Right lung (tissue), 10 donors: Measurements from ENCODE around the gene EDAR. TPM values are rescaled to one million over a fixed set of nuclear protein-coding genes. Genes with fewer than 3 reads are reported as not detected.

Experiments
- DNase-seq, 2 donors: peaks; one replicate each; pipeline ENCODE4 v3.0.0-alpha.2; 2013
- long read RNA-seq, 8 donors: transcript quantifications; one replicate each; lab custom pipeline, GENCODE V29; 2026
- polyA plus RNA-seq, 5 donors: library from polyadenylated mRNA; unstranded; fragments of 120-200 nt; gene quantifications; one replicate each; pipeline versions ENCODE4 v1.2.1 to v1.2.3, GENCODE V29; 2013; ENCODE audit warnings: inconsistent platforms in 1 of 5, low replicate concordance in 1 of 5; ENCODE audit not compliant: insufficient read length in 5 of 5, insufficient read depth in 1 of 5

Gene EDAR
- 1 to 10 TPM; 4.3 to 7.2 (median 6.2) TPM for polyA plus RNA-seq
- long read RNA-seq, donor 1, full-length matches to known transcripts: 1 of 1 reads
- long read RNA-seq, donor 1, partial matches to known transcripts: 0 of 1 reads
- long read RNA-seq, donor 1, other reads (novel, unspliced or antisense): 0 of 1 reads
- long read RNA-seq, donor 2: 0 reads
- long read RNA-seq, donor 3, full-length matches to known transcripts: 1 of 1 reads
- long read RNA-seq, donor 3, partial matches to known transcripts: 0 of 1 reads
- long read RNA-seq, donor 3, other reads (novel, unspliced or antisense): 0 of 1 reads
- long read RNA-seq, donor 4, full-length matches to known transcripts: 1 of 1 reads
- long read RNA-seq, donor 4, partial matches to known transcripts: 0 of 1 reads
- long read RNA-seq, donor 4, other reads (novel, unspliced or antisense): 0 of 1 reads
- long read RNA-seq, donor 5, full-length matches to known transcripts: 2 of 2 reads
- long read RNA-seq, donor 5, partial matches to known transcripts: 0 of 2 reads
- long read RNA-seq, donor 5, other reads (novel, unspliced or antisense): 0 of 2 reads
- long read RNA-seq, donor 6, full-length matches to known transcripts: 1 of 1 reads
- long read RNA-seq, donor 6, partial matches to known transcripts: 0 of 1 reads
- long read RNA-seq, donor 6, other reads (novel, unspliced or antisense): 0 of 1 reads
- long read RNA-seq, donor 7, full-length matches to known transcripts: 2 of 2 reads
- long read RNA-seq, donor 7, partial matches to known transcripts: 0 of 2 reads
- long read RNA-seq, donor 7, other reads (novel, unspliced or antisense): 0 of 2 reads
- long read RNA-seq, donor 8: 0 reads

DNA sequence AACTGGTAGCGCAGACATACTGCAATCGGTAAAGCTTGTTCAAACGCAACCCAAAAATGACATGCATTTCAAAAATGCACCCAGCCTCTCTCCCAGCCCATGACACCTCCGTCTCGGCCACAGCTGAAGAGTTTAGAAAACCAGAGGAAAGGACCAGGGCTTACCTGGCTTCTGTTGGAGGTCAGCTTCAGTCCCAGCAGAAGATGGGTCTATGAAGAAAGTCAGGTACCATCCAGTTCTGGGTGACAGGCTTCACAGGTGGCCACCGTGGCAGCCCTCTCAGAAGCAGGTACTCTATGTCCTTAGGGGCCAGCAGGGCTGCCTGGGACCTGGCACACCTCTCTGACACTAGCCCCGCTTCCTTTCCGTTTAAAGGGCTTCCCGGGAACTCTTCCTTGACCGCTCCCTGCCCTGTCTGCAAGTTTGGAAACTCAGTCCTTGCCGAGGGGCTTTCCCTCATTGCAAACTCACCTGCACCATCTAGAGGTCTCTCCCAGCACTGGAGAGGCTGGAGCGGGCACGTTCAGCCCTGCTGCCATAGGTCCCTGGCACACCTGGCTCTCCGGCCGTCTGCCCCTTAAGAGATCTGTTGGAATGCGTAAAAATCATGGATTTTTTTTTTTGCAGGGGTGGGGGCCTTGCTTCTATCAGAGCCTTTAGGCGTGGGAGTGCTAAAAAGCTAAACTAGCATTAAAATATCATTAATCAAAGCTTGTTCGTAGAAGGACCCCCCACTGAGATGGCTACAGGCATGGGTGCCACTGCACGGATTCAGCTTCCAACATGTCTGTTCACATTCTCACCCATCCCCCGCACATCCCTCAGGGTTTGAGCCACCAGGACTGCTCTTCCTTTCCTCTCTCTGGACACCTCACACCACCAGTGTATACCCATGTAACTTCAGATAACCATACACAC is at the start of gene EDAR:
Gene EDAR, minus strand, starts transcription at position 425 of the 918 bp plus-strand sequence. CDS start 58,206 bp downstream, outside the sequence.
- peak; percentile 54 to 74 for DNase-seq

GRCh38 chr2:109033171-109033570 is 44.2 kb upstream of the EDAR start:
- no peak for DNase-seq

- DNase-seq: no peak
Observed at GRCh38 chr2:109032229-109032820, 43.3 kb upstream of the EDAR start.

GRCh38 chr2:109031476-109032228 is 42.6 kb upstream of the EDAR start:
- DNase-seq: peak; percentile 44 to 48

GRCh38 chr2:109030870-109031475 is 42.0 kb upstream of the EDAR start:
- DNase-seq: no peak

DNA sequence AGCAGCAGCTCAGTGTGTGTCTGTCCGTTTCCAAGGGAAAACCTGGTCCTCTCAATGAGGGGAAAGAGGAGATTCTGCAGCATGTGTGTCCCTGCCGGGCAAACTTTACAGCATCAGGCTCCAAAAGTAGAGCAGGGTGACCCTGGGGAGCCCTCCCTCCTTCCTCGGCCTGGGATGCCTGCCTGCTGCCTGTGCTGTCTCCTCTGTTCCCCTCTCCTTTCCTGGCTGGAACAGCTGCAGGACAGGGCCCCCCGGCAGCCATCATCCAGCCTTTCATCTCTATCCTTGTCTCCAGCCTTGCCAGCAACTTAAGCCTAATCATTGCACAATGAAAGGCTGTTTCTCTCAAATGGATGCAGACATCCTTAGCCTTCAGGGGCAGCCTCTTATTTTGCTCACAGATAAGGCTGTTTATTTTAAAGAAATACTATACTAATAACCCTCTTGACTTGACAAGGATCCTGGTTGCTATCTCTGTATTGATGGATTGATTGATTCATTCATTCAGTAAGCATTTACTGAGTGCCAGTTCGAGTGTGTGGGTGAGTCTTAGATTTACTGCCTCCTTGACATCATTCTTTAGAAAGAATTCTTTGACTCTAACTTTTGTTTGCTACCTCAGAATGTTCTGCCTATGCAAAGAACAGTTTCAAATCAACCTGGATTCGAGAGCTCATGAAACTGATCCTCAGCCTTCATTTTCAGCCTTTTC is 40.6 kb upstream of the EDAR start:
- DNase-seq: peak in 1 of 2 donors; percentile 22

DNA sequence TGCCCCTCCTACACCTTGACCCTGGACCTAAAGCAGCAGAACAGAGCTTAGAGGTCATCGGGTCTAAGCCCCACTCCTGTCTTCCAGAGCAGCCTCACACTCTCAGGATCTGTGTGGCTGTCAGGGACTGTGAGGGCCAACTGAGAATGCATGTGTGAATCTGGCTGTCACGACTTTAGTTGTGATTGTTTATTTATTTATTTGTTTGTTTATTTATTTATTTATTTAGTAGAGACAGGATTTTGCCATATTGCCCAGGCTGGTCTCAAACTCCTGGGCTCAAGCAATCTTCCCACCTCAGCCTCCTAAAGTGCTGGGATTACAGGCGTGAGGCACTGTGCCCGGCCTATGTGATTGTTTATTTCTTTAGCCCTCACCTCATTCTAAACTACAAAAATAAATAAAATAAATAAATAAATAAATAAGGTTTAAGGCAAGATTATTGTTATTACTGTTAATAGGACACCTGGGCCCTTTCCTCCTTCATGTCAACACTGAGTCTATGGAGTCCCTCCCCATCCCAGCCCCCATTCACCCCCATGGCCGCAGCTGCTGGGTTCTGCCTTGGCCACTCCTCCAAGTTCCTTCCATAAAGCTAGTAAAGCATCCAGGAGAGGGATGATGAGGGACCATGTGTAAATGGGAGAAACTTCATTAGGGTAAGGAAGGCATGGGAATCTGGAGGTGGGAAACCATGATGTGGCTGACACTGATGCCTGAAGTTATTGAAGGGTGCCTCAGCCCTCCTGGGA is 39.9 kb upstream of the EDAR start:
- no peak for DNase-seq

GRCh38 chr2:109028277-109028676 is 39.3 kb upstream of the EDAR start:
- no peak for DNase-seq

- DNase-seq: no peak
Observed at GRCh38 chr2:109027702-109028101, 38.7 kb upstream of the EDAR start.

DNA sequence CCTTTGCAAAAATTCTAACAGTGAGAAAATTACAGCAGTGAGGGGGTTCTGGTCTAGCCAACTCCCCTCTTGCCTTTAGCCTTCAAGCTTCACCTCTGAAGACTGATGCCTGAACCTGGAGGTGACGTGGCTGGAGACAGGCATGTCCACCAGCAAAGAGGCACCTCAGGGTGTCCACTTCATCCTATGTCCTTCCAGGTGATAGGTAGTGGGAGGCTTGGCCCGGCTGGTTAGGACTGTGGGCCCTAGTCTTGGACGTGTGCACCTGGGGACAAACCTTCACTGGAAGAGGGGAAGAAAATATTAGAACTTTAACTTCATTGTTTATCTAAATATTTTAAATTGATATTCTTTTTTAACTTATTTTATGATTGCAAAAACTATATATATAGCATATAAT is 35.5 kb upstream of the EDAR start:
- DNase-seq: no peak

DNA sequence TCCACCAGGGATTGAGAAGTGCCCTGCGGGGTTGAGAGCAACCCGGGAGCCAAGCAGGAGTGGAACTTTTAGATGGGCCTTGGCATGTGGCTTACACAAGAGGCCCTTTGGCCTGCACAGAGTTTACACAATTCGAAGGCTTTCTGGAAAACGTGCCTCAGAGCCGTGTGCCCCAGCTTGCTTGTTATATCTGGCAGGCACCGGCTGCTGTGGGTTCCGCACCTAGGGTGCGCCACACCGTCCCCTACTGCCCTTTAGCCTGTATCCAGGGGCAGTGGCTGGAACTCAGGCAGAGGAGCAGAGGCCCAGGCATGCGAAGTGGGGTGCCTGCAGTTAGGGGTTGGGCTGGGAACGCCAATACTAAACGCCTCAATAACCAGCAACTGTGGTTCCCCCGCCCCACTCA is 32.9 kb upstream of the EDAR start:
- no peak for DNase-seq

GRCh38 chr2:109020217-109020637 is 31.2 kb upstream of the EDAR start:
- no peak for DNase-seq

GRCh38 chr2:109018452-109018851 is 29.4 kb upstream of the EDAR start:
- no peak for DNase-seq

DNA sequence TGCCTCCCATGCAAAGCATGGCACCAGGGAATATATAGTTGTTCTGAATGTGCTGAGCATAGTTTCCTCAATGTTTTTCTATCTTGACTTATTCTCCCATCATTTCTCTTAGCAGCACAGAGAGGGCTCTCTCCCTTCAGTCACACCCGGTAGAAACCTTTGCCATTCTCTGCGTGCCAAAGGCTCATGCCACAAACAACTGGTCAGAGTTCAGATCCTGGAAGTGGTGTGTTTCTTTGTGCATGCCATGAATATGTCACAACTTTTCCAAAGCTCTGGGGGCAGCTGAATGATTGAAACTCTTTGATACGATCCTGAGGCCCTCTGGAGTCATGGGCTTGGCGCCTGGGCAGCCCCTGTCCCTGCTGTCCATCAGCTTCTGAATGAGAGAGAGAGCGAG is 28.0 kb upstream of the EDAR start:
- no peak for DNase-seq

DNA sequence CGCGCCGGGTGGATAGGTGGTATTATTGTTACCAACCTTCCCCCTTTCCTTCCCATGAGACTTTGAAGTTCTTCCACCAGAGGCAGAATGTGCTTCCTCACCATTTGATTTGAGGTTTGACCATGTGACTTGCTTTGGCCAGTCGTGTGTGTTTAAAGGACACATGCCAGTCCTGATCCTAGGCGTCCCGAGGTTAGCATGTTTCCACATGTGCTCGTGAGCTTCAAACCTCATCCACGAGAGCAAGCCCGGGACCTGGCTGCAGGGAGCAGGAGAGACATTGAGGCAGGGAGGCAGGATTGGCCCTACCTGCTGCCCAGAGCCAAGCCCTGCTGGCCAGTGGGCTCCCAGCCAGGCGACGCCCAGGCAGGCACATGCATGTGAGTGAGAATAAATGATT is 27.4 kb upstream of the EDAR start:
- DNase-seq: no peak

GRCh38 chr2:109014476-109014875 is 25.5 kb upstream of the EDAR start:
- DNase-seq: no peak

GRCh38 chr2:109013051-109013450 is 24.0 kb upstream of the EDAR start:
- no peak for DNase-seq

GRCh38 chr2:109009920-109010610 is 21.0 kb upstream of the EDAR start:
- no peak for DNase-seq
